B cell (primary cell): ENCODE results near the gene CEP85. TPM values are rescaled to one million over a fixed set of nuclear protein-coding genes. Genes with fewer than 3 reads are reported as not detected.

ENCODE experiments used
- ATAC-seq: fragments of 200-7000 bp; cut with Tn5 transposase; one replicate; pipeline ENCODE4 v1.10.0; 2021; ENCODE audit warnings: low read depth, mild to moderate bottlenecking, moderate number of reproducible peaks, moderate library complexity
- CTCF ChIA-PET: fragments of 350-600 bp; sonication (Branson Sonifier 250); formaldehyde crosslinking; loops from one replicate; lab custom pipeline; 2021; ENCODE audit warnings: antibody characterized with exemption, inconsistent platforms; lab: Charles Lee
- POLR2A ChIA-PET: fragments of 350-600 bp; sonication (Branson Sonifier 250); formaldehyde crosslinking; loops from one replicate; lab custom pipeline; 2021; ENCODE audit warnings: antibody characterized with exemption; lab: Charles Lee
- DNase-seq: peaks from one replicate; pipeline ENCODE4 v3.0.0; 2013
- H2AFZ ChIP-seq: 2 replicates; pipeline ENCODE4 v1.6.1; 2012; ENCODE audit warnings: mild to moderate bottlenecking, low read depth, low read length; ENCODE audit not compliant: insufficient read depth, poor library complexity, severe bottlenecking
- H3K27ac ChIP-seq, 2 donors: 1 replicate in 1 of 2; 2 replicates in 1 of 2; pipeline ENCODE4 v1.5.1; 2012 to 2013; ENCODE audit warnings: low read length in 2 of 2, mild to moderate bottlenecking in 2 of 2, moderate library complexity in 1 of 2
- H3K27me3 ChIP-seq, 4 experiments: fragments of 200-600 bp in 1 of 4; sonication (generic) in 1 of 4; replicated peaks in 1 of 4; 1 replicate in 2 of 4; 2 replicates in 2 of 4; pipeline versions ENCODE4 v1.6.1 to v1.7.0; 2013 to 2016; ENCODE audit warnings: low read length in 3 of 4, mild to moderate bottlenecking in 2 of 4, mixed read lengths in 1 of 4, moderate library complexity in 1 of 4; ENCODE audit not compliant: insufficient read depth in 4 of 4, control insufficient read depth in 3 of 4; ENCODE audit errors: control extremely low read depth in 1 of 4
- H3K36me3 ChIP-seq, 2 experiments: replicated peaks in 1 of 2; 1 replicate in 1 of 2; 2 replicates in 1 of 2; pipeline versions ENCODE4 v1.6.1 to v1.7.1; 2013; ENCODE audit warnings: low read length in 1 of 2; ENCODE audit not compliant: insufficient read depth in 2 of 2, control insufficient read depth in 1 of 2; ENCODE audit errors: control extremely low read depth in 1 of 2, extremely low read depth in 1 of 2
- H3K4me1 ChIP-seq, 2 donors: fragments of 200-600 bp in 1 of 2; sonication (generic) in 1 of 2; 1 replicate in 1 of 2; 2 replicates in 1 of 2; pipeline versions ENCODE4 v1.5.1 to v1.6.1; 2013 to 2017; ENCODE audit warnings: low read length in 2 of 2; ENCODE audit not compliant: control insufficient read depth in 2 of 2, insufficient read depth in 2 of 2
- H3K4me2 ChIP-seq: replicated peaks from 2 replicates; pipeline ENCODE3; 2012; ENCODE audit warnings: mild to moderate bottlenecking, low read depth, low read length; ENCODE audit not compliant: poor library complexity, severe bottlenecking
- H3K4me3 ChIP-seq, 5 experiments: fragments of 200-600 bp in 1 of 5; sonication (generic) in 1 of 5; 1 replicate in 3 of 5; 2 replicates in 2 of 5; pipeline versions ENCODE4 v1.5.1 to v1.7.0; 2011 to 2016; ENCODE audit warnings: low read length in 4 of 5, mild to moderate bottlenecking in 4 of 5, low read depth in 2 of 5, control low read depth in 1 of 5, moderate library complexity in 1 of 5; ENCODE audit not compliant: insufficient read depth in 1 of 5; ENCODE audit errors: control extremely low read depth in 1 of 5, extremely low read depth in 1 of 5
- H3K79me2 ChIP-seq: fragments of 200-600 bp; sonication (generic); one replicate; pipeline ENCODE4 v1.6.0; 2016; ENCODE audit warnings: low read length; ENCODE audit not compliant: control insufficient read depth, insufficient read depth
- H3K9ac ChIP-seq: fragments of 200-600 bp; sonication (generic); 2 replicates; pipeline ENCODE4 v1.6.1; 2017; ENCODE audit warnings: mild to moderate bottlenecking, low read length, moderate library complexity
- H3K9me3 ChIP-seq, 3 donors: one replicate each; pipeline versions ENCODE4 v1.6.1 to v1.7.1; 2013; ENCODE audit warnings: low read length in 2 of 3; ENCODE audit not compliant: control insufficient read depth in 2 of 3, insufficient read depth in 1 of 3; ENCODE audit errors: control extremely low read depth in 1 of 3
- H4K20me1 ChIP-seq: 2 replicates; pipeline ENCODE4 v1.6.0; 2012; ENCODE audit warnings: mild to moderate bottlenecking, low read length; ENCODE audit not compliant: insufficient read depth, control insufficient read depth, poor library complexity, severe bottlenecking
- H3K27ac Mint-ChIP-seq: one replicate; pipeline ENCODE4 v1.8.0; 2021; ENCODE audit warnings: mixed read lengths
- H3K27me3 Mint-ChIP-seq: one replicate; pipeline ENCODE4 v1.8.0; 2021; ENCODE audit warnings: mixed read lengths
- H3K4me1 Mint-ChIP-seq: one replicate; pipeline ENCODE4 v1.8.0; 2021; ENCODE audit warnings: mixed read lengths
- H3K4me3 Mint-ChIP-seq: one replicate; pipeline ENCODE4 v1.8.0; 2021; ENCODE audit warnings: mixed read lengths
- H3K9me3 Mint-ChIP-seq: one replicate; pipeline ENCODE4 v1.8.0; 2022; ENCODE audit warnings: mixed read lengths; ENCODE audit not compliant: insufficient read depth
- CTCF ChIP-seq: fragments of 200-600 bp; IDR thresholded peaks from one replicate; pipeline ENCODE4 v1.8.0; 2022; ENCODE audit warnings: antibody characterized with exemption, mild to moderate bottlenecking
- EZH2 ChIP-seq: IDR thresholded peaks from 2 replicates; pipeline ENCODE4 v1.6.1; 2012; ENCODE audit warnings: borderline replicate concordance, low read depth, mild to moderate bottlenecking, moderate library complexity, low read length; ENCODE audit not compliant: insufficient read depth, poor library complexity, severe bottlenecking
- WGBS: methylation state at CpG from one replicate; pipeline ENCODE4 v1.1.5; 2013; ENCODE audit warnings: missing lambda C conversion rate; ENCODE audit not compliant: insufficient coverage; 5-methylcytosine and 5-hydroxymethylcytosine counted together
- intact Hi-C: fragments of 100-400 bp; cut with micrococcal nuclease; formaldehyde crosslinking; loops from one replicate; pipeline ENCODE4 v1.10.0; 2022
- polyA plus RNA-seq: library from polyadenylated mRNA; depleted of rRNA; stranded (reverse); fragments of >200 nt; gene quantifications from 2 replicates; pipeline ENCODE4 v1.2.3, GENCODE V29; 2012
- total RNA-seq, 2 donors: library from RNA; stranded (reverse); fragments of 120-200 nt in 1 of 2; gene quantifications; 1 replicate in 1 of 2; 2 replicates in 1 of 2; pipeline versions ENCODE4 v1.2.3 to v1.2.4, GENCODE V29; 2013 to 2022

Gene CEP85
- total and polyA plus RNA-seq, 2 donors (not counting 1 experiment from before 2014, with no cell fraction given) = 16.2 to 16.3 TPM

DNA sequence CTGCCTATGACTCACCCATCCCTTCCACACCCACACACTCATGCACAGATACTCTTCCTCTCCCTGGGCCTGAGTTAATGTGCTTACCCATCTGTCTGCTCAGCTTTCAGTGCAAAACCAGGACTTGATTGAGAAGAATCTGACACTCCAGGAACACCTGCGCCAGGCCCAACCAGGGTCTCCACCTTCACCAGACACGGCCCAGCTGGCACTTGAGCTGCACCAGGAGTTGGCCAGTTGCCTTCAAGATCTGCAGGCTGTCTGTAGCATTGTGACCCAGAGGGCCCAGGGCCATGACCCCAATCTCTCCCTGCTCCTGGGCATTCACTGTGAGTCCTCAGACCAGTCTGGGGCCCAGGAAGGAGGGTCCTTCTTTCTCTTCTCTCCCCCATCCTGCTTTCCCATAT, 42.4 kb downstream of the CEP85 start:
- 94% methylated on average over 2 of the region's 2 CpGs for WGBS
- Histone ChIP-seq H3K9ac (no peak overlapping the region), H3K4me1 (peaks cover 38 to 59% of the 10 kb centered on the region in 2 donors), H3K4me3 (no peak overlapping the region), H3K79me2 (peaks cover 26% of the 10 kb centered on the region), H3K27me3 (no peaks in the 10 kb centered on the region), H4K20me1 (peaks cover 16% of the 10 kb centered on the region), H3K27ac (peak overlapping the region in 1 of 2 donors; percentile 68), H3K9me3 (no peaks in the 10 kb centered on the region), H3K4me2 (peak overlapping the region; percentile 47), H2AFZ (no peak overlapping the region), H3K36me3 (peaks cover 0 to 19% of the 10 kb centered on the region in 2 experiments)
- Mint-ChIP-seq H3K4me1 (peaks cover 48% of the 10 kb centered on the region), H3K27ac (peak overlapping the region; percentile 89), H3K9me3 (no peaks in the 10 kb centered on the region), H3K4me3 (peak overlapping the region; percentile 66), H3K27me3 (no peaks in the 10 kb centered on the region)
- TF ChIP-seq CTCF = no peak
- TF ChIP-seq EZH2 = no peak
- ATAC-seq = peak; percentile 39
- intact Hi-C loops = loop anchor here (1.0 kb wide), 2 partner anchors 8 to 13 kb away; no protein-coding TSS in a partner anchor
- POLR2A ChIA-PET = interaction anchor here (0.6 to 21.9 kb wide), 4 partner anchors 9 to 50 kb away, joined by 4 to 1239 read pairs (median 12); partner anchors contain the start of gene CD52
- no peak for DNase-seq
- CTCF ChIA-PET = interaction anchor here (0.7 to 26.4 kb wide), 11 partner anchors 11 to 141 kb away, joined by 3 to 1400 read pairs (median 12); partner anchors contain the start of genes C1orf232, CD52, CEP85 and UBXN11

GRCh38 chr1:26277261-26277661, 43.3 kb downstream of the CEP85 start:
- Histone ChIP-seq H3K4me1 (peaks cover 42 to 66% of the 10 kb centered on the region in 2 donors), H3K79me2 (peaks cover 26% of the 10 kb centered on the region), H3K36me3 (peaks cover 2 to 19% of the 10 kb centered on the region in 2 experiments), H3K27me3 (no peaks in the 10 kb centered on the region), H3K4me3 (no peak overlapping the region), H3K9ac (no peak overlapping the region), H2AFZ (no peak overlapping the region), H3K27ac (peak overlapping the region in 1 of 2 donors; percentile 68), H3K9me3 (no peaks in the 10 kb centered on the region), H4K20me1 (peaks cover 22% of the 10 kb centered on the region), H3K4me2 (no peak overlapping the region)
- no peak for ATAC-seq
- Mint-ChIP-seq H3K27ac (peak overlapping the region; percentile 89), H3K4me3 (no peak overlapping the region), H3K27me3 (no peaks in the 10 kb centered on the region), H3K9me3 (no peaks in the 10 kb centered on the region), H3K4me1 (peaks cover 55% of the 10 kb centered on the region)
- intact Hi-C loops = no loop called here
- DNase-seq = no peak
- 100% methylated on average over 3 of the region's 3 CpGs for WGBS
- CTCF ChIA-PET = interaction anchor here (0.7 to 26.4 kb wide), 7 partner anchors 10 to 140 kb away, joined by 3 to 1400 read pairs (median 35); partner anchors contain the start of genes CD52, CEP85 and UBXN11
- POLR2A ChIA-PET = interaction anchor here (1.3 to 21.9 kb wide), 3 partner anchors 8 to 40 kb away, joined by 4 to 1239 read pairs (median 17); partner anchors contain the start of gene CD52
- TF ChIP-seq EZH2 (no peak), CTCF (no peak)
